HG03025 (cell line): ENCODE measurements around the gene MASP2.
"Not testable (repeated sequence)": the region's sequence is repeated elsewhere in the genome, so short reads cannot be mapped to it uniquely, and the experiment has no call there.

Experiments
- ATAC-seq: cut with Tn5 transposase; IDR thresholded peaks from one replicate; pipeline ENCODE4 v1.9.1; 2021; ENCODE audit warnings: mild to moderate bottlenecking, moderate library complexity; ENCODE audit not compliant: unreplicated experiment, low FRiP score

The MASP2 gene

GRCh38 chr1:10996100-10996499 lies 50.9 kb downstream of the MASP2 start:
- no peak for ATAC-seq

- no peak for ATAC-seq
Measured at GRCh38 chr1:10992864-10993263, 54.2 kb downstream of the MASP2 start.

DNA sequence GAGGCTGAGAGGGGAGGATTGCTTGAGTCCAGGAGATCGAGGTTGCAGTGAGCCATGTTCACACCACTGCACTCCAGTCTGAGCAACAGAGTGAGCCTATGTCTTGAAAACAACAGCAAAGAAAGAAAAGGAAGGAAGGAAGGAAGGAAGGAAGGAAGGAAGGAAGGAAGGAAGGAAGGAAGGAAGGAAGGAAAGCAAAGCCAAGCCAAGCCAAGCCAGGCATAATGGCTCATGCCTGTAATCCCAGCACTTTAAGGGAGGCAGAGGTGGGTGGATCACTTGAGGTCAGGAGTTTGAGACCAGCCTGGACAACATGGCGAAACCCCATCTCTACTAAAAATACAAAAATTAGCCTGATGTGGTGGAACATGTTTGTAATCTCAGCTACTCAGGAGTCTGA lies 55.0 kb downstream of the MASP2 start:
- ATAC-seq: not testable (repeated sequence)

GRCh38 chr1:10990828-10991227 lies 56.2 kb downstream of the MASP2 start:
- ATAC-seq: no peak

- not testable (repeated sequence) for ATAC-seq
Measured at GRCh38 chr1:10989920-10990516, 57.0 kb downstream of the MASP2 start.

DNA sequence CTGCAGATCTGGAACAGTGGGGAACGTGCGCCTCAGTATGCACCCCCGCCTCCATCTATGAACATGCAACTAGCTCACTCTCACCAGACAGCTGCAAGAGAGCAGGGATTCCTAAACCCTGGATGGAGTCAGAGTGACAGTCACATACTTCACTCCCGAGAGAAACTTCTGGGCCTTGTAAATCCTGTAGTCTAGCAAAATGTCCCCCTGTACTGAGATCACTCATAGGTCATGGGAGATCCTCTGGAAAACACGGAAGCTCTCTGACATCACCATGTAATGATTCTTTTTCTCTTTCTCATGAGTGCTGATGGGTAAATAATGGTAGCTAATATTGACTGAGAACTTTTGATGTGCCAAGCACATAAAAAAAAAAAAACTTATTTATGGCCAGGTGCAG lies 57.9 kb downstream of the MASP2 start:
- no peak for ATAC-seq

DNA sequence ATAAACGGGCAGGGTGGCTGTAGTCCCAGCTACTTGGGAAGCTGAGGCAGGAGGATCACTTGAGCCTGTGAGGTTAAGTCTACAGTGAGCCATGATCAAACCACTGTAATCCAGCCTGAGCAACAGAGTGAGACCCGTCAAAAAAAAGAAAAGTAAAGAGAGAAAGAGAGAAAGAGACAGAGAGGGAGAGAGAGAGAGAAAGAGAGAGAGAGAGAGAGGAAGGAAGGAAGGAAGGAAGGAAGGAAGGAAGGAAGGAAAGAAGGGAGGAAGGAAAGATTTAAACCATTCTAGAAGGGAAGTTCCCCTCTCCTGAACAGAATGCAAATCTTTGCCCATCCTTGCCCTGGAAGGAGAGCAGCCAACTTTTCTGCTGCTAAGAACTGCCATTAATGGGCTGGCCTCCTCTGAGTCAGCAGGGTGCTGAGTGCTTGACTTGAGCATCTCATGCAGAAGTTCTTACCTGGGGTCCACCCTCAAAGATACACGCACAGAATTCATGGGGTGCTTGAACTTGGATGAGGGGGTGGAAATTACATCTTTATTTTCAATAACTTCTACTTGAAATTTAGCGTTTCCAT lies 59.1 kb downstream of the MASP2 start:
- ATAC-seq: no peak

DNA sequence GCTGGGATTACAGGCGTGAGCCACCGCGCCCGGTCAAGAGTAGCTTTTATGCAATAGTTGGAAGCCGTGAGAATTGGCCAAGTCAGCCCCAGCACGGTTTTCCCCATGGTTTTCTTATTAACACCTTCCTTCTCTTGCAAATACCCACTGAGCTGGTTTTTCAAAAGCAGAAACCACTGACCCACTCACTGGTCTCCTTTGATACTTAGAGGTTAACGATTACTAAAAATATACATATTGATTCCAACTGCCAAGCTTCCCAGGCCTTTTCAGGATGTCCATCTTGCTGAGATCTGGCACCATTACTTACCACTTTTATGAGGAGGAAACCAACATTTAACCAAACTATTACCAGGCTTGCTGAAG lies 60.5 kb downstream of the MASP2 start:
- no peak for ATAC-seq

- no peak for ATAC-seq
Measured at GRCh38 chr1:10980841-10981727, 66.0 kb downstream of the MASP2 start.

DNA sequence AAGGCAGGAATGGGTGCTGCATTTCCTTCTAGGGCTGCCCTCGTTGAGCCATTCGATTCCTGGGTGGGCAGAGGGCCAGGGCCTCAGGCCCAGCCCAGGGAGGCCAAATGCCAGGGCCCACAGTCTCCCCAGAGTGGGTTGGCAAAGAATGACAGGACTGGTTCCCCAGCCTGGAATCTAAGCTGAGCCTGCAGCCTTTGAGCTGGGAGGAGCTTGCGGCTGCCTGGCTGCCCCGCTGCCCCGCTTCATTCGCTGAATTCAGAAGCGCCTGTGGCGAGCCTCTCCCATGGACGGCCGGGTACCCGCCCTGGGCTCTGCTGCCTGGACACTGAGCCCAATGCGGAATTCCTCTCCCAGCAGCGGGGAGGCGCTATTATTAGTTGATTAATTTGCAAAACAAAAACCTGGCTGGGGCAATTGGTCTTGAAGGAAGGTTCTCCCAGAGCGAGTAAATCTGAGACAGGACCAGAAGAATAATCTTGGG lies 66.9 kb downstream of the MASP2 start:
- no peak for ATAC-seq

DNA sequence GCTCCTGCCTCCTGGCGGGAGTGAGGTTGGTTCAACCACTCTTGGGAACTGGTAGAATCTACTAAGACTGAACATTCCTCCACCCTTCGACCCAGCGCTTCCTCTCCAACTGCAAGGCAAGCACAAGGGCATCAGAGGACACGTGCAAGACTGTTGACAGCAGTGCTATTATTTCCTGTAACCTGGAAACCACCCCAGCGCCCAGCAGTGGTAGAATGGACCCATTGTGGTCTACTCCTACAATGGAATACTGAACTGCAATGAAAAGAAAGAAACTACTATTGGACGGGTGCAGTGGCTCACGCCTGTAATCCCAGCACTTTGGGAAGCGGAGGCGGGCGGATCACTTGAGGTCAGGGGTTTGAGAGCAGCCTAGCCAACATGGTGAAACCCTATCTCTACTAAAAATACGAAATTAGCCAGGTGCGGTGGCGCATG lies 67.5 kb downstream of the MASP2 start:
- ATAC-seq: no peak

DNA sequence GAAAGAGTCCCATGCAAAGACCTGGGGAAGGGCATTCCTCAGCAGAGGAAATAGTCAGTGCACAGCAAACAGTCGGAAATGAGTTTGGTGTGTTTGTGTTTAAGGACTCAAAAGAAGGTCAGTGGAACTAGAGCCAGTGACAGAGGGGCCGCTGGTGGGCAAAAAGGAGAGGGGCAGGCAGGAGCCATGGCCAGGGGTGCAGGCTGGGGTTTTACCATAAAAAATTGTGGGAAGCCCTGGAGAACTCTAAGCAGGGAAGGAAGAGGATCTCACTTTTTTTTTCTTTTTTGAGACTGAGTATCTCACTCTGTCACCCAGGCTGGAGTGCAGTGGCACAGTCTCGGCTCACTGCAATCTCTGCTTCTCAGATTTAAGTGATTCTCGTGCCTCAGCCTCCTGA lies 68.3 kb downstream of the MASP2 start:
- no peak for ATAC-seq
